OCI-LY7 (cell line): ENCODE data around the gene CCDC148.

Source experiments
- EZH2phosphoT487 ChIP-seq: fragments of 200-600 bp; sonication (generic); IDR thresholded peaks from 2 replicates; pipeline ENCODE4 v1.6.1; 2018; ENCODE audit warnings: low read depth, borderline replicate concordance, mild to moderate bottlenecking, mixed run types, antibody characterized with exemption, low read length, moderate library complexity, mixed read lengths
- TF ChIP-seq, protein P1 (sequence below): fragments of 200-600 bp; sonication (generic); conservative IDR thresholded peaks from 2 replicates; pipeline ENCODE4 v1.5.1; 2014; ENCODE audit warnings: mild to moderate bottlenecking, antibody characterized with exemption, low read length, moderate library complexity, mixed read lengths

DNA sequence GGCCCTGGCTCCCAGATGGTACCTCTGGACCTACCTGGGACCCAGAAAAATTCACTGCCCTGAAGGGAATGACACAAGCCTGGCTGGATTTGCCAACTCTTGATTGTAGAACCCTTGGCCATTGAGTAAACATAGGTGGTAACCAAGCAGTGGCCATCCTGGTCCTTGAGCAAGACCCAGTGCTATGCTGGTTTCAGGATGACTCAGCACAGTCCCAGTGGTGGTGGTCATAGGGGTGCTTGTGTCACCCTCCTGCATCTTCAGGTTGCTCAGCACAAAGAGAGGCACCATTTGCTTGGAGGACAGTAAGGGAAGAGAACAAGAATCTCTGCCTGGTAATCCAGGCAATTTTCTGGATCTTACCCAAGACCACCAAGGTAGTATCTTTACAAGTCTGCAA, 302.0 kb downstream of the CCDC148 start:
- TF ChIP-seq, protein P1, sequence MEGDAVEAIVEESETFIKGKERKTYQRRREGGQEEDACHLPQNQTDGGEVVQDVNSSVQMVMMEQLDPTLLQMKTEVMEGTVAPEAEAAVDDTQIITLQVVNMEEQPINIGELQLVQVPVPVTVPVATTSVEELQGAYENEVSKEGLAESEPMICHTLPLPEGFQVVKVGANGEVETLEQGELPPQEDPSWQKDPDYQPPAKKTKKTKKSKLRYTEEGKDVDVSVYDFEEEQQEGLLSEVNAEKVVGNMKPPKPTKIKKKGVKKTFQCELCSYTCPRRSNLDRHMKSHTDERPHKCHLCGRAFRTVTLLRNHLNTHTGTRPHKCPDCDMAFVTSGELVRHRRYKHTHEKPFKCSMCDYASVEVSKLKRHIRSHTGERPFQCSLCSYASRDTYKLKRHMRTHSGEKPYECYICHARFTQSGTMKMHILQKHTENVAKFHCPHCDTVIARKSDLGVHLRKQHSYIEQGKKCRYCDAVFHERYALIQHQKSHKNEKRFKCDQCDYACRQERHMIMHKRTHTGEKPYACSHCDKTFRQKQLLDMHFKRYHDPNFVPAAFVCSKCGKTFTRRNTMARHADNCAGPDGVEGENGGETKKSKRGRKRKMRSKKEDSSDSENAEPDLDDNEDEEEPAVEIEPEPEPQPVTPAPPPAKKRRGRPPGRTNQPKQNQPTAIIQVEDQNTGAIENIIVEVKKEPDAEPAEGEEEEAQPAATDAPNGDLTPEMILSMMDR, result no peak
- TF ChIP-seq EZH2phosphoT487, result no peak
